GOT3 (cell line): Measurements from ENCODE around the gene XAGE2.

Experiments used
- DNase-seq: peaks from one replicate; lab custom pipeline; 2025; ENCODE audit warnings: mixed read lengths; lab: John Stamatoyannopoulos, UW

XAGE2 gene

DNA sequence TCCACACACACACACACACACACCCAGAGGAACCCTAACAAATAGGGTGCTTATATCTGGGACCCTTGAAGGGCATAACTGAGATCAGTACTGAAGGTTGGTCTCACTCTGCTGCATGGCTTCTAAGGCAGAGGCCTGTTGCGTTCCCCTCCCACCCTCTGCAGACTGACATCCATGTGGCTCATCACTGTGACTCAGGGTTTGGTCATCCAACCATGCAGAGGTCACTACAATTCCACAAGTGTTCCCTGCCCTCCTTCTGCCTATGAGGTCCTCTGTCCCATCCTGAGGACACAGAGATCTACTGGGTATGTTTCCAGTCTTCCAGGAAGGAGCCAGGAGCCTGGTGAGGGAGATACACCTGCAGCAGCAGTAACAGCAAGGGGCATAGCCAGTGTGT lies 55.8 kb downstream of the XAGE2 start:
- no peak for DNase-seq
